Natural killer cell (primary cell): ENCODE data around the gene VDAC2. TPM values are rescaled to one million over a fixed set of nuclear protein-coding genes. Genes with fewer than 3 reads are reported as not detected.

Source experiments
- ATAC-seq, 3 donors: fragments of 150-1000 bp in 2 of 3; fragments of 200-7000 bp in 1 of 3; cut with Tn5 transposase; 1 replicate in 1 of 3; 2 replicates in 2 of 3; pipeline ENCODE4 v1.10.0; 2021; ENCODE audit warnings: mild to moderate bottlenecking in 2 of 3, moderate library complexity in 2 of 3
- DNase-seq, 2 donors: peaks; one replicate each; pipeline versions ENCODE4 v3.0.0 to v3.0.0-alpha.2; 2013 to 2021; ENCODE audit warnings: mixed read lengths in 1 of 2
- H3K27ac ChIP-seq: one replicate; pipeline ENCODE4 v1.5.1; 2013; ENCODE audit warnings: mild to moderate bottlenecking, low read length
- H3K27me3 ChIP-seq: one replicate; pipeline ENCODE4 v1.6.1; 2013; ENCODE audit warnings: low read length; ENCODE audit not compliant: control insufficient read depth, insufficient read depth
- H3K36me3 ChIP-seq: one replicate; pipeline ENCODE4 v1.6.1; 2013; ENCODE audit warnings: low read length; ENCODE audit not compliant: control insufficient read depth, insufficient read depth
- H3K4me1 ChIP-seq: one replicate; pipeline ENCODE4 v1.6.1; 2013; ENCODE audit warnings: low read length; ENCODE audit not compliant: control insufficient read depth, insufficient read depth
- H3K4me3 ChIP-seq: one replicate; pipeline ENCODE4 v1.5.1; 2013; ENCODE audit warnings: low read length
- H3K9me3 ChIP-seq: one replicate; pipeline ENCODE4 v1.6.1; 2013; ENCODE audit warnings: low read length; ENCODE audit not compliant: control insufficient read depth, insufficient read depth
- H3K27ac Mint-ChIP-seq, 2 donors: one replicate each; pipeline ENCODE4 v1.8.0; 2022; ENCODE audit warnings: mild to moderate bottlenecking in 2 of 2, mixed read lengths in 2 of 2, moderate library complexity in 1 of 2
- H3K27me3 Mint-ChIP-seq, 2 donors: one replicate each; pipeline ENCODE4 v1.8.0; 2022; ENCODE audit warnings: low read depth in 2 of 2, mixed read lengths in 2 of 2
- H3K36me3 Mint-ChIP-seq: one replicate; pipeline ENCODE4 v1.8.0; 2022; ENCODE audit warnings: mixed read lengths
- H3K4me1 Mint-ChIP-seq, 2 donors: one replicate each; pipeline ENCODE4 v1.8.0; 2022; ENCODE audit warnings: mixed read lengths in 2 of 2
- H3K4me3 Mint-ChIP-seq: one replicate; pipeline ENCODE4 v1.8.0; 2022; ENCODE audit warnings: mild to moderate bottlenecking, moderate library complexity, mixed read lengths
- H3K9me3 Mint-ChIP-seq, 2 donors: one replicate each; pipeline ENCODE4 v1.8.0; 2022; ENCODE audit warnings: mixed read lengths in 2 of 2
- CTCF ChIP-seq: fragments of 200-600 bp; IDR thresholded peaks from one replicate; pipeline ENCODE4 v1.8.0; 2022; ENCODE audit warnings: antibody characterized with exemption
- WGBS: methylation state at CpG from one replicate; pipeline ENCODE4 v1.1.7; 2013; ENCODE audit warnings: missing lambda C conversion rate; ENCODE audit not compliant: insufficient coverage; 5-methylcytosine and 5-hydroxymethylcytosine counted together
- intact Hi-C: fragments of 100-400 bp; cut with micrococcal nuclease; formaldehyde crosslinking; loops from one replicate; pipeline ENCODE4 v1.14.2; 2022
- total RNA-seq, 4 donors: library from RNA; stranded (reverse); fragments of 120-200 nt in 1 of 4; gene quantifications; one replicate each; pipeline versions ENCODE4 v1.2.3 to v1.2.4, GENCODE V29; 2013 to 2022

VDAC2 gene
- total RNA-seq, 3 donors from 2014 or later (not counting 1 experiment from before 2014, with no cell fraction given), result 110 to 124 (median 117) TPM

GRCh38 chr10:75276069-75276872 lies 65.7 kb downstream of the VDAC2 start:
- Mint-ChIP-seq H3K4me1 (no peaks in the 10 kb centered on the region), H3K27me3 (peaks cover 23 to 27% of the 10 kb centered on the region in 2 donors), H3K9me3 (no peaks in the 10 kb centered on the region), H3K27ac (no peak overlapping the region), H3K36me3 (no peaks in the 10 kb centered on the region), H3K4me3 (no peak overlapping the region)
- intact Hi-C loops, result no loop called here
- WGBS, result 71% methylated on average over 42 of the region's 46 CpGs
- H3K27me3 ChIP-seq, result no peaks in the 10 kb centered on the region
- ATAC-seq, result no peak
- no peaks in the 10 kb centered on the region for H3K9me3 ChIP-seq
- H3K36me3 ChIP-seq, result no peaks in the 10 kb centered on the region
- no peak for DNase-seq
- no peak overlapping the region for H3K4me3 ChIP-seq
- no peak overlapping the region for H3K27ac ChIP-seq
- no peak for TF ChIP-seq CTCF
- peaks cover 4% of the 10 kb centered on the region for H3K4me1 ChIP-seq

- ATAC-seq (no peak), DNase-seq (no peak)
- Histone ChIP-seq H3K4me3 (no peak overlapping the region), H3K9me3 (no peaks in the 10 kb centered on the region), H3K4me1 (peaks cover 4% of the 10 kb centered on the region), H3K27me3 (no peaks in the 10 kb centered on the region), H3K27ac (no peak overlapping the region), H3K36me3 (no peaks in the 10 kb centered on the region)
- H3K36me3 Mint-ChIP-seq, result no peaks in the 10 kb centered on the region
- TF ChIP-seq CTCF, result no peak
- peaks cover 42 to 54% of the 10 kb centered on the region in 2 donors for H3K27me3 Mint-ChIP-seq
- 50% methylated on average over 1 of the region's 2 CpGs for WGBS
- intact Hi-C loops, result no loop called here
- no peak overlapping the region for H3K27ac Mint-ChIP-seq
- H3K9me3 Mint-ChIP-seq, result no peaks in the 10 kb centered on the region
- peaks cover 5 to 8% of the 10 kb centered on the region in 2 donors for H3K4me1 Mint-ChIP-seq
- no peak overlapping the region for H3K4me3 Mint-ChIP-seq
Observed at GRCh38 chr10:75280236-75280635, 69.6 kb downstream of the VDAC2 start.

Other genes with a start within 250 kb of the VDAC2 start
- gene SAMD8, start 99.1 kb upstream of the VDAC2 start, total RNA-seq, result 10 to 100 TPM; 26.6 to 30.9 (median 29.6) TPM
- gene COMTD1, start 25.2 kb downstream of the VDAC2 start, total RNA-seq, result 10 to 100 TPM; 19.9 to 25.1 (median 20.1) TPM
- 1 to 10 TPM in 1 of 3 donors, under 1 TPM in 2; 0.27 to 1.2 (median 0.73) TPM for gene ZNF503, start 191.0 kb downstream of the VDAC2 start, total RNA-seq
- 1 to 10 TPM; 1.4 to 2.4 (median 2.1) TPM for gene LRMDA, start 220.8 kb downstream of the VDAC2 start, total RNA-seq